IMR-90 (cell line): ENCODE data around the gene MACF1. TPM values are rescaled to one million over a fixed set of nuclear protein-coding genes. Genes with fewer than 3 reads are reported as not detected.

Source experiments
- ATAC-seq: fragments of 200-7000 bp; cut with Tn5 transposase; 2 replicates; pipeline ENCODE4 v1.9.1; 2020; ENCODE audit warnings: low read depth, mild to moderate bottlenecking, moderate library complexity
- BruUV-seq: library from RNA; stranded (reverse); fragments of 400-500 nt; replicated peaks from 2 replicates; lab custom pipeline; 2021; lab: Mats Ljungman, UMichigan
- CTCF ChIA-PET: fragments of 300-600 bp; formaldehyde crosslinking; extraction: SDS; loops from one replicate; lab custom pipeline; 2021; ENCODE audit warnings: antibody characterized with exemption; lab: Yijun Ruan, JAX
- POLR2A ChIA-PET: fragments of 300-600 bp; sonication (Branson Sonifier 250); formaldehyde crosslinking; loops from one replicate; lab custom pipeline; 2022; ENCODE audit warnings: antibody characterized with exemption; ENCODE audit not compliant: unreplicated experiment; lab: Charles Lee
- DNase-seq: peaks from one replicate; pipeline ENCODE4 v3.0.0; 2013
- H2AFZ ChIP-seq: replicated peaks from 2 replicates; pipeline ENCODE3; 2013; ENCODE audit warnings: low read length, mild to moderate bottlenecking; ENCODE audit not compliant: poor library complexity
- H2AK5ac ChIP-seq: 2 replicates; pipeline ENCODE4 v1.6.1; 2013; ENCODE audit warnings: low read depth, low read length, inconsistent platforms
- H2AK9ac ChIP-seq: replicated peaks from 2 replicates; pipeline ENCODE3; 2013; ENCODE audit warnings: mild to moderate bottlenecking, low read depth, low read length, moderate library complexity; ENCODE audit not compliant: poor library complexity
- H2BK120ac ChIP-seq: 2 replicates; pipeline ENCODE4 v1.6.1; 2013; ENCODE audit warnings: low read depth, low read length, inconsistent platforms
- H2BK15ac ChIP-seq: 3 replicates; pipeline ENCODE4 v1.6.1; 2013; ENCODE audit warnings: low read depth, low read length, inconsistent platforms
- H2BK20ac ChIP-seq: 2 replicates; pipeline ENCODE4 v1.6.1; 2013; ENCODE audit warnings: low read depth, mild to moderate bottlenecking, inconsistent platforms, low read length, moderate library complexity
- H2BK5ac ChIP-seq: 2 replicates; pipeline ENCODE4 v1.6.1; 2013; ENCODE audit warnings: mild to moderate bottlenecking, low read depth, low read length, inconsistent platforms; ENCODE audit not compliant: poor library complexity, severe bottlenecking
- H3K14ac ChIP-seq: replicated peaks from 2 replicates; pipeline ENCODE4 v1.6.1; 2013; ENCODE audit warnings: low read depth, low read length, inconsistent platforms
- H3K18ac ChIP-seq: 2 replicates; pipeline ENCODE4 v1.6.1; 2013; ENCODE audit warnings: low read depth, low read length, control low read depth
- H3K23ac ChIP-seq: 2 replicates; pipeline ENCODE4 v1.6.1; 2013; ENCODE audit warnings: low read depth, low read length, inconsistent platforms
- H3K27ac ChIP-seq: 2 replicates; pipeline ENCODE4 v1.5.1; 2013; ENCODE audit warnings: mild to moderate bottlenecking, control low read depth, low read length; ENCODE audit not compliant: insufficient read depth
- H3K27me3 ChIP-seq: 2 replicates; pipeline ENCODE4 v1.6.1; 2013; ENCODE audit warnings: low read length; ENCODE audit not compliant: control insufficient read depth, insufficient read depth
- H3K36me3 ChIP-seq: 2 replicates; pipeline ENCODE4 v1.6.1; 2013; ENCODE audit warnings: low read length, mixed read lengths; ENCODE audit not compliant: control insufficient read depth, insufficient read depth
- H3K4ac ChIP-seq: 2 replicates; pipeline ENCODE4 v1.6.1; 2013; ENCODE audit warnings: low read depth, low read length, inconsistent platforms
- H3K4me1 ChIP-seq: 2 replicates; pipeline ENCODE4 v1.6.1; 2013; ENCODE audit warnings: low read length, mixed read lengths; ENCODE audit not compliant: control insufficient read depth, insufficient read depth
- H3K4me2 ChIP-seq: 2 replicates; pipeline ENCODE4 v1.6.1; 2013; ENCODE audit warnings: low read depth, mild to moderate bottlenecking, control low read depth, low read length, moderate library complexity
- H3K4me3 ChIP-seq: 2 replicates; pipeline ENCODE4 v1.5.1; 2013; ENCODE audit warnings: low read depth, mild to moderate bottlenecking, control low read depth, low read length, moderate library complexity; ENCODE audit not compliant: insufficient read depth
- H3K56ac ChIP-seq: 2 replicates; pipeline ENCODE4 v1.6.1; 2013; ENCODE audit warnings: low read length, inconsistent platforms; ENCODE audit not compliant: insufficient read depth; ENCODE audit errors: extremely low read depth
- H3K79me1 ChIP-seq, 2 experiments: 2 replicates each; pipeline ENCODE4 v1.6.1; 2013; ENCODE audit warnings: low read length in 2 of 2, inconsistent platforms in 1 of 2, low read depth in 1 of 2
- H3K9ac ChIP-seq: 2 replicates; pipeline ENCODE4 v1.6.1; 2013; ENCODE audit warnings: low read depth, low read length, control low read depth
- H3K9me1 ChIP-seq: 2 replicates; pipeline ENCODE4 v1.6.1; 2013; ENCODE audit warnings: low read length, inconsistent platforms; ENCODE audit not compliant: insufficient read depth
- H3K9me3 ChIP-seq: 2 replicates; pipeline ENCODE4 v1.6.1; 2013; ENCODE audit warnings: low read length; ENCODE audit not compliant: control insufficient read depth, insufficient read depth
- H4K20me1 ChIP-seq: 2 replicates; pipeline ENCODE4 v1.6.1; 2013; ENCODE audit warnings: low read length, inconsistent platforms; ENCODE audit not compliant: insufficient read depth
- H4K5ac ChIP-seq: 2 replicates; pipeline ENCODE4 v1.6.1; 2013; ENCODE audit warnings: mild to moderate bottlenecking, low read depth, low read length, control low read depth
- H4K8ac ChIP-seq, 2 experiments: 2 replicates each; pipeline ENCODE4 v1.6.1; 2013; ENCODE audit warnings: low read depth in 2 of 2, low read length in 2 of 2, control low read depth in 1 of 2, inconsistent platforms in 1 of 2
- H4K91ac ChIP-seq: 2 replicates; pipeline ENCODE4 v1.6.1; 2013; ENCODE audit warnings: low read depth, low read length, inconsistent platforms; ENCODE audit not compliant: insufficient read depth
- CHD1 ChIP-seq: IDR thresholded peaks from 2 replicates; pipeline ENCODE4 v1.6.1; 2012; ENCODE audit warnings: low read depth, low read length, improper control_type of control experiment
- FOS ChIP-seq: fragments of 150-350 bp; IDR thresholded peaks from 2 replicates; pipeline ENCODE4 v1.6.1; 2016; ENCODE audit warnings: low read depth, low read length
- MAFK ChIP-seq: IDR thresholded peaks from 2 replicates; pipeline ENCODE4 v1.6.1; 2012; ENCODE audit warnings: low read depth, low read length, improper control_type of control experiment
- MAZ ChIP-seq: IDR thresholded peaks from 2 replicates; pipeline ENCODE4 v1.6.1; 2012; ENCODE audit warnings: low read depth, mild to moderate bottlenecking, low read length, improper control_type of control experiment, moderate library complexity, borderline replicate concordance
- MXI1 ChIP-seq: IDR thresholded peaks from 2 replicates; pipeline ENCODE4 v1.6.1; 2012; ENCODE audit warnings: low read depth, mild to moderate bottlenecking, low read length, moderate library complexity, borderline replicate concordance
- POLR2A ChIP-seq: IDR thresholded peaks from 2 replicates; pipeline ENCODE4 v1.6.1; 2012; ENCODE audit warnings: mild to moderate bottlenecking, low read depth, low read length
- RAD21 ChIP-seq: IDR thresholded peaks from 2 replicates; pipeline ENCODE4 v1.6.1; 2012; ENCODE audit warnings: low read length, improper control_type of control experiment
- RCOR1 ChIP-seq: IDR thresholded peaks from 2 replicates; pipeline ENCODE4 v1.6.1; 2012; ENCODE audit warnings: mild to moderate bottlenecking, low read length, improper control_type of control experiment; ENCODE audit not compliant: insufficient replicate concordance
- RFX5 ChIP-seq: IDR thresholded peaks from 2 replicates; pipeline ENCODE4 v1.8.0; 2012; ENCODE audit warnings: low read depth, mild to moderate bottlenecking, low read length, moderate library complexity
- SMC3 ChIP-seq: fragments of 150-350 bp; IDR thresholded peaks from 2 replicates; pipeline ENCODE4 v1.6.1; 2016; ENCODE audit warnings: low read depth, mild to moderate bottlenecking, antibody characterized with exemption, low read length, moderate library complexity
- WGBS, 2 experiments: methylation state at CpG; one replicate each; pipeline versions ENCODE4 v1.1.5 to v1.1.7; 2013; ENCODE audit warnings: missing lambda C conversion rate in 2 of 2; ENCODE audit not compliant: insufficient read length in 1 of 2; ENCODE audit errors: extremely low coverage in 2 of 2; 5-methylcytosine and 5-hydroxymethylcytosine counted together
- dilution Hi-C: fragments of 300-500 bp; cut with HindIII; formaldehyde crosslinking; loops from one replicate; pipeline ENCODE4 v1.14.3; 2018; ENCODE audit warnings: low sequenced_read_pairs; ENCODE audit not compliant: unreplicated experiment
- in situ Hi-C: fragments of 300-500 bp; cut with MboI; formaldehyde crosslinking; loops from 3 replicates; pipeline ENCODE4 v1.14.3; 2019; ENCODE audit warnings: low sequenced_read_pairs, inconsistent platforms, mixed read lengths
- intact Hi-C: fragments of 100-400 bp; cut with micrococcal nuclease; formaldehyde crosslinking; loops from 2 replicates; pipeline ENCODE4 v1.10.0; 2022
- polyA plus RNA-seq, 3 experiments: library from polyadenylated mRNA; depleted of rRNA; stranded (reverse); fragments of >200 nt; gene quantifications; 2 replicates each; pipeline ENCODE4 v1.2.3, GENCODE V29; 2012; ENCODE audit warnings: low replicate concordance in 1 of 3
- total RNA-seq: library from RNA; depleted of rRNA; stranded (reverse); fragments of >200 nt; gene quantifications from 2 replicates; pipeline ENCODE4 v1.2.3, GENCODE V29; 2012
- TF ChIP-seq, protein P1 (sequence below): conservative IDR thresholded peaks from 2 replicates; pipeline ENCODE4 v1.5.1; 2012; ENCODE audit warnings: mild to moderate bottlenecking, low read depth, low read length, improper control_type of control experiment
- TF ChIP-seq, protein P2 (sequence below): fragments of 150-350 bp; IDR thresholded peaks from 2 replicates; pipeline ENCODE4 v1.6.1; 2017; ENCODE audit warnings: mild to moderate bottlenecking, antibody characterized with exemption, low read length, low read depth
- TF ChIP-seq, protein P3 (sequence below): fragments of 150-350 bp; IDR thresholded peaks from 2 replicates; pipeline ENCODE4 v1.6.1; 2016; ENCODE audit warnings: low read depth, mild to moderate bottlenecking, low read length, moderate library complexity, borderline replicate concordance

The MACF1 gene
- total and polyA plus RNA-seq, 2 of the 4 experiments (the other 2 are of a cell fraction): 67.6 to 369 TPM

DNA sequence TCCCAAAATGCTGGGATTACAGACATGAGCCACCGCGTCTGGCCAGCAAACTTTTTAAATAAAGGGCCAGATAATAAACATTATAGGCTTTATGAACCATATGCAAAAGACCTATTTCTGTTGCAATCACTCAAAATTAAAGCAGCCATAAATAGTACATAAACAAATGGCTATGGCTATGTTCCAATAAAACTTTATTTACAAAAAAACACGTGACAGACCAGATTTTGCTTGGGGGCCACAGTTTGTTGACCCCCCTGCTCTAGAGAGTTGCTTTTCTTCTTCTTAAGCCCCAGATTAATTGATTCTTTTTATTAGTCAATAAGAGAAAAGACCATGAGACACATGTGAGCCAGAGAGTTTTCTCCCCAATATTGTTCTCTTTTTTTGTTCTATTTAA, 138.3 kb downstream of the MACF1 start:
- BruUV-seq: no TSS peak
- H3K27me3 ChIP-seq: no peaks in the 10 kb centered on the region
- H2AK5ac ChIP-seq: no peak overlapping the region
- 100% methylated on average over 2 of the region's 3 CpGs; no CpG with 5 or more reads in 1 of the 2 experiments for WGBS, 2 experiments
- TF ChIP-seq SMC3 (no peak), MAZ (no peak), FOS (no peak), CHD1 (no peak), MXI1 (no peak), RCOR1 (no peak), MAFK (no peak), POLR2A (no peak), RAD21 (no peak), RFX5 (no peak)
- TF ChIP-seq, protein P1, sequence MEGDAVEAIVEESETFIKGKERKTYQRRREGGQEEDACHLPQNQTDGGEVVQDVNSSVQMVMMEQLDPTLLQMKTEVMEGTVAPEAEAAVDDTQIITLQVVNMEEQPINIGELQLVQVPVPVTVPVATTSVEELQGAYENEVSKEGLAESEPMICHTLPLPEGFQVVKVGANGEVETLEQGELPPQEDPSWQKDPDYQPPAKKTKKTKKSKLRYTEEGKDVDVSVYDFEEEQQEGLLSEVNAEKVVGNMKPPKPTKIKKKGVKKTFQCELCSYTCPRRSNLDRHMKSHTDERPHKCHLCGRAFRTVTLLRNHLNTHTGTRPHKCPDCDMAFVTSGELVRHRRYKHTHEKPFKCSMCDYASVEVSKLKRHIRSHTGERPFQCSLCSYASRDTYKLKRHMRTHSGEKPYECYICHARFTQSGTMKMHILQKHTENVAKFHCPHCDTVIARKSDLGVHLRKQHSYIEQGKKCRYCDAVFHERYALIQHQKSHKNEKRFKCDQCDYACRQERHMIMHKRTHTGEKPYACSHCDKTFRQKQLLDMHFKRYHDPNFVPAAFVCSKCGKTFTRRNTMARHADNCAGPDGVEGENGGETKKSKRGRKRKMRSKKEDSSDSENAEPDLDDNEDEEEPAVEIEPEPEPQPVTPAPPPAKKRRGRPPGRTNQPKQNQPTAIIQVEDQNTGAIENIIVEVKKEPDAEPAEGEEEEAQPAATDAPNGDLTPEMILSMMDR: no peak
- TF ChIP-seq, protein P2, sequence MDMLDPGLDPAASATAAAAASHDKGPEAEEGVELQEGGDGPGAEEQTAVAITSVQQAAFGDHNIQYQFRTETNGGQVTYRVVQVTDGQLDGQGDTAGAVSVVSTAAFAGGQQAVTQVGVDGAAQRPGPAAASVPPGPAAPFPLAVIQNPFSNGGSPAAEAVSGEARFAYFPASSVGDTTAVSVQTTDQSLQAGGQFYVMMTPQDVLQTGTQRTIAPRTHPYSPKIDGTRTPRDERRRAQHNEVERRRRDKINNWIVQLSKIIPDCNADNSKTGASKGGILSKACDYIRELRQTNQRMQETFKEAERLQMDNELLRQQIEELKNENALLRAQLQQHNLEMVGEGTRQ: no peak
- TF ChIP-seq, protein P3, sequence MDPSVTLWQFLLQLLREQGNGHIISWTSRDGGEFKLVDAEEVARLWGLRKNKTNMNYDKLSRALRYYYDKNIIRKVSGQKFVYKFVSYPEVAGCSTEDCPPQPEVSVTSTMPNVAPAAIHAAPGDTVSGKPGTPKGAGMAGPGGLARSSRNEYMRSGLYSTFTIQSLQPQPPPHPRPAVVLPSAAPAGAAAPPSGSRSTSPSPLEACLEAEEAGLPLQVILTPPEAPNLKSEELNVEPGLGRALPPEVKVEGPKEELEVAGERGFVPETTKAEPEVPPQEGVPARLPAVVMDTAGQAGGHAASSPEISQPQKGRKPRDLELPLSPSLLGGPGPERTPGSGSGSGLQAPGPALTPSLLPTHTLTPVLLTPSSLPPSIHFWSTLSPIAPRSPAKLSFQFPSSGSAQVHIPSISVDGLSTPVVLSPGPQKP: no peak
- no peak overlapping the region for H4K8ac ChIP-seq
- H3K23ac ChIP-seq: no peak overlapping the region
- no peak overlapping the region for H3K4me2 ChIP-seq
- POLR2A ChIA-PET: no interaction called here
- H2BK5ac ChIP-seq: no peak overlapping the region
- CTCF ChIA-PET: no interaction called here
- H3K4me1 ChIP-seq: no peaks in the 10 kb centered on the region
- no peaks in the 10 kb centered on the region; the same call in 1 of the 2 replicates for H3K9me1 ChIP-seq
- H4K91ac ChIP-seq: no peak overlapping the region
- no peak overlapping the region for H3K18ac ChIP-seq
- no peak overlapping the region for H2AFZ ChIP-seq
- no peak overlapping the region for H2BK15ac ChIP-seq
- no peak overlapping the region for H2BK120ac ChIP-seq
- H3K9ac ChIP-seq: no peak overlapping the region
- no peak overlapping the region for H3K14ac ChIP-seq
- H3K27ac ChIP-seq: no peak overlapping the region
- 0 out of 2 replicates have a peak, but pooled peaks cover 3% of the 10 kb centered on the region for H4K20me1 ChIP-seq
- ATAC-seq (no peak), DNase-seq (no peak)
- peaks cover 16 to 17% of the 10 kb centered on the region in 2 experiments for H3K79me1 ChIP-seq
- intact Hi-C loops (no loop called here), dilution Hi-C loops (no loop called here), in situ Hi-C loops (no loop called here)
- H3K4me3 ChIP-seq: no peak overlapping the region
- peaks cover 48% of the 10 kb centered on the region for H3K36me3 ChIP-seq
- H3K9me3 ChIP-seq: no peaks in the 10 kb centered on the region
- H2AK9ac ChIP-seq: no peak overlapping the region
- no peak overlapping the region for H3K56ac ChIP-seq
- H4K5ac ChIP-seq: no peak overlapping the region
- no peak overlapping the region for H2BK20ac ChIP-seq
- no peak overlapping the region for H3K4ac ChIP-seq
